Measurements from ENCODE around the gene PTPRG. TPM values are rescaled to one million over a fixed set of nuclear protein-coding genes. Genes with fewer than 3 reads are reported as not detected.
A peak's percentile ranks its signal among the peaks of the same experiment; 100 is the strongest.

PTPRG gene
- total and polyA plus RNA-seq, 2 donors (not counting 1 experiment from before 2014, with no cell fraction given) = 67.0 to 97.9 TPM

- H3K36me3 ChIP-seq (ENCODE audit: control insufficient read depth, insufficient read depth, low read length) = no peaks in the 10 kb centered on the region
- peaks cover 7% of the 10 kb centered on the region for H3K4me1 ChIP-seq (ENCODE audit: control insufficient read depth, extremely low read depth, insufficient read depth, low read length)
- H3K4me3 ChIP-seq (replicated peaks in 1 of 4; ENCODE audit: control extremely low read depth in 1 of 4, insufficient read depth in 1 of 4, low read depth in 3 of 4, low read length in 4 of 4) = no peak overlapping the region
- no peak overlapping the region for H3K4me2 ChIP-seq (ENCODE audit: extremely low read depth, insufficient read depth, low read length)
- H3K9me3 ChIP-seq (ENCODE audit: control insufficient read depth, insufficient read depth, low read depth, low read length) = no peaks in the 10 kb centered on the region
- no peak for TF ChIP-seq CTCF (conservative IDR thresholded peaks at IDR 0.05 in 1 of 2, IDR thresholded peaks at IDR 0.05 in 1 of 2; ENCODE audit: low read depth in 1 of 2, low read length in 2 of 2)
- TF ChIP-seq EZH2 (IDR thresholded peaks at IDR 0.05; ENCODE audit: low read length, missing control alignments) = no peak
- H3K27ac ChIP-seq (ENCODE audit: insufficient read depth, low read length) = no peak overlapping the region
- DNase-seq (ENCODE audit: low read depth in 2 of 2) = no peak
- no peaks in the 10 kb centered on the region for H4K20me1 ChIP-seq (ENCODE audit: control insufficient read depth, extremely low read depth, insufficient read depth, low read length)
- no peak overlapping the region for H3K9ac ChIP-seq (ENCODE audit: insufficient read depth, low read length)
- H2AFZ ChIP-seq (ENCODE audit: low read length) = no peak overlapping the region
- H3K79me2 ChIP-seq (ENCODE audit: control insufficient read depth, insufficient read depth, low read length) = no peaks in the 10 kb centered on the region
- no peaks in the 10 kb centered on the region for H3K27me3 ChIP-seq (ENCODE audit: control insufficient read depth, insufficient read depth, low read length)
Observed at GRCh38 chr3:61769266-61769990, 208.1 kb downstream of the PTPRG start.

- no peaks in the 10 kb centered on the region for H4K20me1 ChIP-seq (ENCODE audit: control insufficient read depth, extremely low read depth, insufficient read depth, low read length)
- H3K27me3 ChIP-seq (ENCODE audit: control insufficient read depth, insufficient read depth, low read length) = no peaks in the 10 kb centered on the region
- H2AFZ ChIP-seq (ENCODE audit: low read length) = no peak overlapping the region
- no peaks in the 10 kb centered on the region for H3K9me3 ChIP-seq (ENCODE audit: control insufficient read depth, insufficient read depth, low read depth, low read length)
- H3K4me1 ChIP-seq (ENCODE audit: control insufficient read depth, extremely low read depth, insufficient read depth, low read length) = peaks cover 7% of the 10 kb centered on the region
- H3K27ac ChIP-seq (ENCODE audit: insufficient read depth, low read length) = no peak overlapping the region
- H3K79me2 ChIP-seq (ENCODE audit: control insufficient read depth, insufficient read depth, low read length) = no peaks in the 10 kb centered on the region
- no peaks in the 10 kb centered on the region for H3K36me3 ChIP-seq (ENCODE audit: control insufficient read depth, insufficient read depth, low read length)
- no peak overlapping the region for H3K9ac ChIP-seq (ENCODE audit: insufficient read depth, low read length)
- peak in 1 of 2 donors; percentile 2 for DNase-seq (ENCODE audit: low read depth in 2 of 2)
- H3K4me2 ChIP-seq (ENCODE audit: extremely low read depth, insufficient read depth, low read length) = no peak overlapping the region
- H3K4me3 ChIP-seq (replicated peaks in 1 of 4; ENCODE audit: control extremely low read depth in 1 of 4, insufficient read depth in 1 of 4, low read depth in 3 of 4, low read length in 4 of 4) = no peak overlapping the region
- TF ChIP-seq CTCF (conservative IDR thresholded peaks at IDR 0.05 in 1 of 2, IDR thresholded peaks at IDR 0.05 in 1 of 2; ENCODE audit: low read depth in 1 of 2, low read length in 2 of 2) (no peak), EZH2 (IDR thresholded peaks at IDR 0.05; ENCODE audit: low read length, missing control alignments) (no peak)
Observed at GRCh38 chr3:61771976-61772375, 210.6 kb downstream of the PTPRG start.

- DNase-seq (ENCODE audit: low read depth in 2 of 2) = peak; percentile 52 to 55
- no peaks in the 10 kb centered on the region for H4K20me1 ChIP-seq (ENCODE audit: control insufficient read depth, extremely low read depth, insufficient read depth, low read length)
Observed at GRCh38 chr3:61772456-61772855, 211.1 kb downstream of the PTPRG start.

More at GRCh38 chr3:61772456-61772855, 211.1 kb downstream of the PTPRG start:
- no peaks in the 10 kb centered on the region for H3K9me3 ChIP-seq (ENCODE audit: control insufficient read depth, insufficient read depth, low read depth, low read length)
- H3K27me3 ChIP-seq (ENCODE audit: control insufficient read depth, insufficient read depth, low read length) = no peaks in the 10 kb centered on the region
- H3K36me3 ChIP-seq (ENCODE audit: control insufficient read depth, insufficient read depth, low read length) = no peaks in the 10 kb centered on the region
- no peak overlapping the region for H2AFZ ChIP-seq (ENCODE audit: low read length)
- no peak for TF ChIP-seq CTCF (conservative IDR thresholded peaks at IDR 0.05 in 1 of 2, IDR thresholded peaks at IDR 0.05 in 1 of 2; ENCODE audit: low read depth in 1 of 2, low read length in 2 of 2)
- no peak for TF ChIP-seq EZH2 (IDR thresholded peaks at IDR 0.05; ENCODE audit: low read length, missing control alignments)
- peaks cover 7% of the 10 kb centered on the region for H3K4me1 ChIP-seq (ENCODE audit: control insufficient read depth, extremely low read depth, insufficient read depth, low read length)
- H3K79me2 ChIP-seq (ENCODE audit: control insufficient read depth, insufficient read depth, low read length) = no peaks in the 10 kb centered on the region
- no peak overlapping the region for H3K4me2 ChIP-seq (ENCODE audit: extremely low read depth, insufficient read depth, low read length)
- H3K4me3 ChIP-seq (replicated peaks in 1 of 4; ENCODE audit: control extremely low read depth in 1 of 4, insufficient read depth in 1 of 4, low read depth in 3 of 4, low read length in 4 of 4) = no peak overlapping the region
- no peak overlapping the region for H3K27ac ChIP-seq (ENCODE audit: insufficient read depth, low read length)
- H3K9ac ChIP-seq (ENCODE audit: insufficient read depth, low read length) = no peak overlapping the region
